SK-N-MC (cell line): ENCODE data around the gene DAAM1.

Source experiments
- EZH2 ChIP-seq: fragments of 200-600 bp; sonication (generic); IDR thresholded peaks from one replicate; pipeline ENCODE4 v1.6.1; 2017; ENCODE audit warnings: antibody characterized with exemption
- POLR2AphosphoS5 ChIP-seq: IDR thresholded peaks from 2 replicates; pipeline ENCODE4 v1.6.1; 2012; ENCODE audit warnings: mild to moderate bottlenecking, low read depth, low read length, borderline replicate concordance

DNA sequence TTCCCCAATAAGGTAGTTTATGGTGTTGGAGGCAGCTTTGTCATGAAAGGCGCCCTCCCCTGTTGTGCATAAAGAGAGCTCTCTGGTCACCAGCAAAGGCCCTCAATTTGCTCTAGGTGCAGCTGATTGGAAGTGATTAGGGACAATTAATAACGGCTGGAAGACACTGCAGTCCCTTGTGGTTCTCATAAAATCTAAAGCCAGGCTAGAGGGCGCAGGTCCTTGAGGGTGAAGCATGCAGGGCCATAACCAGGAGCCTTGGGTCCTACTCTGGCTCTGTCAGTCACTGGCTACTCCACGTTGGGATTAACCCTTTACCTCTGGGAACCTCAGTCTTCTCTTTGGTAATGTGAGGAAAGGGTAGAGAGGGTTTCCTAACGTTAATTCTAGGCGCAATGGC lies 1.9 kb downstream of the DAAM1 start:
- TF ChIP-seq POLR2AphosphoS5 = no peak
- TF ChIP-seq EZH2 = no peak
